WERI-Rb-1 (cell line): ENCODE data around the gene TKTL2.

Source experiments
- DNase-seq: peaks from one replicate; pipeline ENCODE4 v3.0.0-alpha.2; 2020
- H3K27ac ChIP-seq: fragments of 250-450 bp; sonication (Bioruptor Pico); 2 replicates; pipeline ENCODE4 v1.5.1; 2020; ENCODE audit warnings: mild to moderate bottlenecking, moderate library complexity
- H3K27me3 ChIP-seq: fragments of 250-450 bp; sonication (Bioruptor Pico); 2 replicates; pipeline ENCODE4 v1.5.1; 2021; ENCODE audit warnings: mild to moderate bottlenecking, low read depth, moderate library complexity; ENCODE audit not compliant: insufficient read depth, severe bottlenecking
- H3K36me3 ChIP-seq: fragments of 250-450 bp; sonication (Bioruptor Pico); 2 replicates; pipeline ENCODE4 v1.5.1; 2020; ENCODE audit warnings: mild to moderate bottlenecking, moderate library complexity
- H3K4me3 ChIP-seq: 2 replicates; pipeline ENCODE4 v1.5.1; 2011; ENCODE audit warnings: low read depth, mild to moderate bottlenecking, control low read depth, low read length
- H3K9me3 ChIP-seq: fragments of 250-450 bp; sonication (Bioruptor Pico); 2 replicates; pipeline ENCODE4 v1.5.1; 2021; ENCODE audit warnings: mild to moderate bottlenecking, moderate library complexity; ENCODE audit not compliant: severe bottlenecking
- TF ChIP-seq, protein P1 (sequence below): IDR thresholded peaks from 2 replicates; pipeline ENCODE4 v1.5.1; 2011; ENCODE audit warnings: low read depth, mild to moderate bottlenecking, control low read depth, inconsistent platforms, low read length

TKTL2 gene

DNA sequence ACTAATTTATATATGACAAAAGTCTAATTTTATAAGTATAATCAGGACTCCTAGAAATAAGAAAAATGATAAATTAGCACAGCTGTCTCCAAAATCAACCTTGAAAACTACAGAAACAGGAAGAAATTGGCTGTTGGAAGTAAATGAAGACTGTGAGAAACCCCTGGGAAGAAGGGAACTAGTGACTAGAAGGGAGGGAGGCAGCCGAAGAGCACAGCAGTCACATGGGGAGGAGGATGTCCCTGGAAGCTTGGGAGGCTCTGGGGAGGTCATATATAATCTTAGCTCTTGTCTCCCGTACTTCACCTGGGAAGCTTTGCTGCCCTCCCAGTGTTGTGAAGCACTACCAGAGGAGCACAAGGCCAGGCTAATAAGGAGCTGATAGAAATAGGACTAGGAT lies 12.0 kb upstream of the TKTL2 start:
- Histone ChIP-seq H3K4me3 (no peak overlapping the region), H3K9me3 (no peaks in the 10 kb centered on the region), H3K27me3 (no peaks in the 10 kb centered on the region), H3K27ac (no peak overlapping the region), H3K36me3 (no peaks in the 10 kb centered on the region)
- no peak for DNase-seq
- TF ChIP-seq, protein P1, sequence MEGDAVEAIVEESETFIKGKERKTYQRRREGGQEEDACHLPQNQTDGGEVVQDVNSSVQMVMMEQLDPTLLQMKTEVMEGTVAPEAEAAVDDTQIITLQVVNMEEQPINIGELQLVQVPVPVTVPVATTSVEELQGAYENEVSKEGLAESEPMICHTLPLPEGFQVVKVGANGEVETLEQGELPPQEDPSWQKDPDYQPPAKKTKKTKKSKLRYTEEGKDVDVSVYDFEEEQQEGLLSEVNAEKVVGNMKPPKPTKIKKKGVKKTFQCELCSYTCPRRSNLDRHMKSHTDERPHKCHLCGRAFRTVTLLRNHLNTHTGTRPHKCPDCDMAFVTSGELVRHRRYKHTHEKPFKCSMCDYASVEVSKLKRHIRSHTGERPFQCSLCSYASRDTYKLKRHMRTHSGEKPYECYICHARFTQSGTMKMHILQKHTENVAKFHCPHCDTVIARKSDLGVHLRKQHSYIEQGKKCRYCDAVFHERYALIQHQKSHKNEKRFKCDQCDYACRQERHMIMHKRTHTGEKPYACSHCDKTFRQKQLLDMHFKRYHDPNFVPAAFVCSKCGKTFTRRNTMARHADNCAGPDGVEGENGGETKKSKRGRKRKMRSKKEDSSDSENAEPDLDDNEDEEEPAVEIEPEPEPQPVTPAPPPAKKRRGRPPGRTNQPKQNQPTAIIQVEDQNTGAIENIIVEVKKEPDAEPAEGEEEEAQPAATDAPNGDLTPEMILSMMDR = no peak

DNA sequence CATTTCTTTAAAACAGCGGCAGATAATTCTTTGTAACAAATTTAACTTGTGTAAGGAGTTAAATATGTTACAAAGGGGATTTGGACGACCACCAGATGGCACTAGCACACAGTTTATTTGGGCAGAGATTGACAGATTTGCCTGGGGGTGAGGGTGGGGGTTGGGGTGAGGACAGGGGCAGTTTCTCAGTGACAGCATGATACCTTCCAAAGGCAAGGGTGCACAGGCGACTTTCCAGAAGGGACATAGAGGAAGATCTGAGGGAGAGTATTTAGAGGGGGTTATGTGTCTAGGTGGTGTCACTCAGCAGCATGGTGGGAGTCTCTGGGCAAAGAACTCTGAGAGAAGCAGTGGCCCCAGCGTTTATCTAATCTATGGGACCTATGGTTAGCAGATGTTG lies 11.4 kb upstream of the TKTL2 start:
- Histone ChIP-seq H3K4me3 (no peak overlapping the region), H3K36me3 (no peaks in the 10 kb centered on the region)

DNA sequence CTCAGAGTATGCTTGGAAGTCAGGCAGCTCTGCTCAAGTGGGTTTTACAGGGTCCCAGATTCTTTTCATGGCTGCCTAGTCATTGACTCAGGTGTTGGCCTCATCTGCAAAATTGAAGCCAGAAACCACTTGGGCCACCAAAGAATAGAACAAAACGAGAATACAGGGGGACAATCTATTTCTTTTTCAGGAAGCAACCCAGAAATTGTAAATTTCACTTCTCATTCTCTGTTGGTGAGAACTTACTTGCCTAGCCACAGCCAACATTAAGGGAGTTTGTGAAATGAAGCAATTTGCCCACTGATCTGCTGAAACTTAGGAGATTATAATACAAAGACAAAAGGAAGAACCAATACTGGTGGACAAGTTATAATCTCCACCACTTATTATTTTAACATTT lies 8.6 kb upstream of the TKTL2 start:
- H3K36me3 ChIP-seq = no peaks in the 10 kb centered on the region
- TF ChIP-seq, protein P1 = no peak
- H3K4me3 ChIP-seq = no peak overlapping the region
- H3K9me3 ChIP-seq = no peaks in the 10 kb centered on the region
- no peak for DNase-seq
- H3K27me3 ChIP-seq = no peaks in the 10 kb centered on the region
- H3K27ac ChIP-seq = no peak overlapping the region

More for the DNA sequence above, 11.4 kb upstream of the TKTL2 start:
- no peaks in the 10 kb centered on the region for H3K9me3 ChIP-seq
- H3K27me3 ChIP-seq = no peaks in the 10 kb centered on the region
- peak; percentile 85 for DNase-seq
- TF ChIP-seq, protein P1 = peak; percentile 57
- no peak overlapping the region for H3K27ac ChIP-seq

DNA sequence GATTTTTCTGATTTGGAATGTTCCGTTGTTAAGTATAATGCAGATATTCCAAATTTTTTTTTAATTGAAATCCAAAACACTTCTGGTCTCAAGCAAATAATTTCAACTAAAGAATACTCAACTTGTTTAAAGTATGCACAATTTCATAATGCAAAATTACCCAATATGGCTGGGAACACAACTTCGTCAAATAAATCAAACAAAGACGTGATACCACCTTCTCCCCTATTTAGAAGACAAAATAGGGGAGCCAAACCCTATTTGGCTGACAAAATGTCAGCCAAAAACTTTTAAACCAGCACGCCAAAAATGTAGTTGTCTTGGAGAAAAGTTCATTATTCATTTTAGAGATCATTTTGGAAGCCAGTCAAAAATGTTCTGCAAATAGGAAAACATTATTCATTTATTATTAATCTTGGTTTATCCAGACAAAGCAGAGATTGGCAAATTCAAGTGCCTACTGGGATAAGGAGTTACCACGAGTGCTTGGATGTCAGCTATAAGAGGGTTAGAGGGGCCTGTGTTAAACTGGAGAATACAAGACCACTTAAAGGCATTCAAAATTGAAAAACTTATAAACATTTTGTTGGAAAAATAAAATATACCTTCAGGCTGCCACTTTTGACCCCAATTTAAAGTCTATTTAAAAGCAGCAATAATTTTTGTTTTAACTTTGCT lies 3.3 kb upstream of the TKTL2 start:
- Histone ChIP-seq H3K27ac (no peak overlapping the region), H3K27me3 (no peaks in the 10 kb centered on the region), H3K9me3 (no peaks in the 10 kb centered on the region), H3K4me3 (no peak overlapping the region), H3K36me3 (no peaks in the 10 kb centered on the region)
- TF ChIP-seq, protein P1 = no peak
- no peak for DNase-seq

DNA sequence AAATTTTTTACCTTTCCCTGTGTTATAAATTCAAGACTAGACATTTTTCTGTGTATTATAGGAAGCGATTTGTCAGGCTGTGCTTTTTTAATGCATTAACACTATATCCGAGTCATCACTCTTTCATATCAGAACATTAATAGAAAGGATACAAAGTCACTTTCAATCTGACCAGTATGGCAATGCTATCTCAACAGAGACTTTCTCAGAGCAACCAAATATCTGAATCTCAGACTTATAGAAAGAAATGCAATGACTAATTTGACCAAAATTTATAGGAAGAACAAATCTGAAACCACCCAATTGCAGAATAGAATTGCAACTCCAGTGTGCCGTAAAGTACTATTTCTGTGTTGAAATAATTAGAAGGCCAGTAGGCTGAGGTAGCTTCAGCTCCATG lies 473 bp upstream of the TKTL2 start:
- Histone ChIP-seq H3K27me3 (no peaks in the 10 kb centered on the region), H3K4me3 (no peak overlapping the region), H3K36me3 (no peaks in the 10 kb centered on the region), H3K27ac (no peak overlapping the region), H3K9me3 (no peaks in the 10 kb centered on the region)
- TF ChIP-seq, protein P1 = no peak
- no peak for DNase-seq

DNA sequence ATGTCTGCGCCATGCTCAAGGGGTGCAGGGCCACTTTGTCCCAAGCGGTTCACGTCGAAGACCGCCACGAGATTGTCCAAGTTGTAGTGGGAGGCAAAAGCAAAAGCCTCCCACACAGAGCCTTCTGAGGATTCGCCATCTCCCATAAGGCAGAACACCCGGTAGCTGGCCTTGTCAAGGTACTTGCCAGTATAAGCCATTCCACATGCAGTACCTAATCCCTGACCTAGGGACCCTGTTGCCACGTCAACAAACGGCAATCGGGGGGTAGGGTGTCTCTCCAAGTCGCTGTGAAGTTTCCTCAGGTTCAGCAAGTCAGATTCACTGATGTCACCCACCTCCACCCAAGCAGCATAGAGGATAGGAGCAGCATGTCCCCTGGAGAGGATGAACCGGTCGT lies 424 bp downstream of the TKTL2 start:
- TF ChIP-seq, protein P1 = no peak
- no peaks in the 10 kb centered on the region for H3K9me3 ChIP-seq
- no peaks in the 10 kb centered on the region for H3K36me3 ChIP-seq

More for the DNA sequence above, 424 bp downstream of the TKTL2 start:
- Histone ChIP-seq H3K27me3 (no peaks in the 10 kb centered on the region), H3K27ac (no peak overlapping the region), H3K4me3 (no peak overlapping the region)
- no peak for DNase-seq
